NCI-H1930 (cell line): ENCODE data around the gene TKT.
"Not testable (repeated sequence)": the region's sequence is repeated elsewhere in the genome, so short reads cannot be mapped to it uniquely, and the experiment has no call there.

ENCODE experiments used
- DNase-seq, 2 experiments: peaks; one replicate each; lab custom pipeline; 2025; lab: John Stamatoyannopoulos, UW

Gene TKT

GRCh38 chr3:53260286-53260785, 4.5 kb upstream of the TKT start:
- no peak for DNase-seq

- DNase-seq: no peak
Measured at GRCh38 chr3:53259427-53260259, 3.8 kb upstream of the TKT start.

- DNase-seq: no peak
Measured at GRCh38 chr3:53258600-53259426, 3.0 kb upstream of the TKT start.

GRCh38 chr3:53257465-53257864, 1.6 kb upstream of the TKT start:
- no peak for DNase-seq

GRCh38 chr3:53256704-53257055, 858 bp upstream of the TKT start:
- DNase-seq: no peak

GRCh38 chr3:53255423-53255774, 423 bp downstream of the TKT start:
- DNase-seq: no peak

- DNase-seq: no peak
Measured at GRCh38 chr3:53254509-53255422, 1.1 kb downstream of the TKT start.

- DNase-seq: no peak
Measured at GRCh38 chr3:53253707-53254508, 1.9 kb downstream of the TKT start.

GRCh38 chr3:53252947-53253322, 2.9 kb downstream of the TKT start:
- DNase-seq: not testable (repeated sequence)

- no peak for DNase-seq
Measured at GRCh38 chr3:53252096-53252946, 3.5 kb downstream of the TKT start.

- DNase-seq: no peak
Measured at GRCh38 chr3:53250881-53251605, 4.8 kb downstream of the TKT start.

GRCh38 chr3:53250453-53250852, 5.4 kb downstream of the TKT start:
- no peak for DNase-seq

- no peak for DNase-seq
Measured at GRCh38 chr3:53248161-53248560, 7.7 kb downstream of the TKT start.

GRCh38 chr3:53247619-53248018, 8.2 kb downstream of the TKT start:
- DNase-seq: no peak

- no peak for DNase-seq
Measured at GRCh38 chr3:53244271-53244670, 11.6 kb downstream of the TKT start.

- no peak for DNase-seq
Measured at GRCh38 chr3:53243785-53244184, 12.0 kb downstream of the TKT start.

GRCh38 chr3:53243165-53243564, 12.7 kb downstream of the TKT start:
- DNase-seq: no peak

GRCh38 chr3:53242642-53243041, 13.2 kb downstream of the TKT start:
- DNase-seq: no peak

GRCh38 chr3:53242155-53242554, 13.7 kb downstream of the TKT start:
- DNase-seq: no peak
